Calu3 (cell line): ENCODE results near the gene AP1S3. TPM values are rescaled to one million over a fixed set of nuclear protein-coding genes. Genes with fewer than 3 reads are reported as not detected.
A peak's percentile ranks its signal among the peaks of the same experiment; 100 is the strongest.

Experiments
- BruUV-seq: library from RNA; stranded (reverse); fragments of 400-500 nt; replicated peaks from 2 replicates; lab custom pipeline; 2021; lab: Mats Ljungman, UMichigan
- CTCF ChIA-PET: fragments of 300-600 bp; sonication (Branson Sonifier 250); formaldehyde crosslinking; loops from one replicate; lab custom pipeline; 2022; ENCODE audit warnings: antibody characterized with exemption; lab: Charles Lee
- DNase-seq: peaks from one replicate; pipeline ENCODE4 v3.0.0; 2022
- H3K27ac Mint-ChIP-seq: one replicate; pipeline ENCODE4 v1.8.0; 2022; ENCODE audit warnings: mixed read lengths; ENCODE audit not compliant: unreplicated experiment
- H3K27me3 Mint-ChIP-seq: one replicate; pipeline ENCODE4 v1.8.0; 2022; ENCODE audit warnings: mixed read lengths; ENCODE audit not compliant: unreplicated experiment
- H3K36me3 Mint-ChIP-seq: one replicate; pipeline ENCODE4 v1.8.0; 2022; ENCODE audit warnings: mild to moderate bottlenecking, moderate library complexity, mixed read lengths; ENCODE audit not compliant: insufficient read depth, unreplicated experiment
- H3K4me1 Mint-ChIP-seq: one replicate; pipeline ENCODE4 v1.8.0; 2022; ENCODE audit warnings: mild to moderate bottlenecking, low read depth, mixed read lengths; ENCODE audit not compliant: unreplicated experiment
- H3K4me3 Mint-ChIP-seq: one replicate; pipeline ENCODE4 v1.8.0; 2022; ENCODE audit warnings: mild to moderate bottlenecking, low read depth, moderate library complexity, mixed read lengths; ENCODE audit not compliant: unreplicated experiment
- H3K9me3 Mint-ChIP-seq: one replicate; pipeline ENCODE4 v1.8.0; 2022; ENCODE audit warnings: low read depth, mixed read lengths; ENCODE audit not compliant: unreplicated experiment
- intact Hi-C: fragments of 100-400 bp; cut with micrococcal nuclease; formaldehyde crosslinking; loops from one replicate; pipeline ENCODE4 v1.10.0; 2022; ENCODE audit not compliant: unreplicated experiment
- total RNA-seq: library from RNA; stranded (reverse); gene quantifications from 2 replicates; pipeline ENCODE4 v1.2.3, GENCODE V29; 2022
- TF ChIP-seq, protein P1 (sequence below): fragments of 200-600 bp; IDR thresholded peaks from one replicate; pipeline ENCODE4 v1.8.0; 2022; ENCODE audit warnings: antibody characterized with exemption; ENCODE audit not compliant: unreplicated experiment

The AP1S3 gene
- total RNA-seq, 1 experiment from 2014 or later = 119 TPM

DNA sequence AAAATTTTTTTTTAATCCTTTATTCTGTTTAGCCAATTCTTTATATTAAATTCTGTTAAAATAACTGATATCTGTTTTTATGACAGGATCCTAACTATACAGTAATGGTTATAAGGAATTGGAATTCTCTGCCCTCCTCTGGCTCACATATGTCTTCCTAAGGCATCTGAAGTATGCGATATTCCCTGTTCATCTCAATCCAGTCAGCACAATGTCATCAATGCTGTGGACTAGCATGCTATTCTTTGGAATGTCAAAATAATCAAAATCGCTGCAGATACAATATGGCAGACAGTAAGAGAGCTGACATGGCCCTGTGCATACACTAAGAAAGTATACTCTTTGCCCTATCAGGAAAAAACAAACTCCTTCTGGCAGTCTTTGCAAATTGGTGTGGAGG lies 107.6 kb downstream of the AP1S3 start:
- Mint-ChIP-seq H3K27me3 (no peaks in the 10 kb centered on the region), H3K36me3 (peaks cover 8% of the 10 kb centered on the region), H3K27ac (peak overlapping the region; percentile 55), H3K9me3 (peaks cover 4% of the 10 kb centered on the region), H3K4me3 (no peak overlapping the region), H3K4me1 (peaks cover 56% of the 10 kb centered on the region)
- CTCF ChIA-PET = no interaction called here
- BruUV-seq = no TSS peak
- intact Hi-C loops = no loop called here
- DNase-seq = no peak
- TF ChIP-seq, protein P1, sequence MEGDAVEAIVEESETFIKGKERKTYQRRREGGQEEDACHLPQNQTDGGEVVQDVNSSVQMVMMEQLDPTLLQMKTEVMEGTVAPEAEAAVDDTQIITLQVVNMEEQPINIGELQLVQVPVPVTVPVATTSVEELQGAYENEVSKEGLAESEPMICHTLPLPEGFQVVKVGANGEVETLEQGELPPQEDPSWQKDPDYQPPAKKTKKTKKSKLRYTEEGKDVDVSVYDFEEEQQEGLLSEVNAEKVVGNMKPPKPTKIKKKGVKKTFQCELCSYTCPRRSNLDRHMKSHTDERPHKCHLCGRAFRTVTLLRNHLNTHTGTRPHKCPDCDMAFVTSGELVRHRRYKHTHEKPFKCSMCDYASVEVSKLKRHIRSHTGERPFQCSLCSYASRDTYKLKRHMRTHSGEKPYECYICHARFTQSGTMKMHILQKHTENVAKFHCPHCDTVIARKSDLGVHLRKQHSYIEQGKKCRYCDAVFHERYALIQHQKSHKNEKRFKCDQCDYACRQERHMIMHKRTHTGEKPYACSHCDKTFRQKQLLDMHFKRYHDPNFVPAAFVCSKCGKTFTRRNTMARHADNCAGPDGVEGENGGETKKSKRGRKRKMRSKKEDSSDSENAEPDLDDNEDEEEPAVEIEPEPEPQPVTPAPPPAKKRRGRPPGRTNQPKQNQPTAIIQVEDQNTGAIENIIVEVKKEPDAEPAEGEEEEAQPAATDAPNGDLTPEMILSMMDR = no peak

DNA sequence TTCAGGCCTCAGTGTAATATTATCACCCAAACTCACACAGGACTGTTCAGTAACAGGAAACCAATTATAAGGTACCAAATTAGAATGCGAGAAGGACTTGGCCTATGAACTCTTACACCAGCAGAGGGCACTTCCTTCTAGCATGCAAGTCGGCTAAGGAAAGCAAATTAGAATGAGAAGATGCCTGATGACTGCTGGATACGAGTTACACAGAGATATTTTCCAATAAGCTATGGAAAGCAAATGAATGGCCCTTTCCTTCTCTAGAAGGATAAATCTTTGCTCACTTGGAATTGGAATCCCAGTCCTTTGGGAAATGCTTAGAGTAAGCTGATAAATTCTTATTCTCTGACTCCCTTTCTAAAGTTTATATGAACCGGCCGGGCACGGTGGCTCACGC lies 109.8 kb downstream of the AP1S3 start:
- H3K4me3 Mint-ChIP-seq = no peak overlapping the region
- H3K27me3 Mint-ChIP-seq = no peaks in the 10 kb centered on the region
- DNase-seq = peak; percentile 51
- CTCF ChIA-PET = interaction anchor here (0.9 to 3.6 kb wide), 3 partner anchors 30 to 70 kb away, joined by 3 to 15 read pairs (median 6); no protein-coding TSS in a partner anchor
- intact Hi-C loops = loop anchor here (1.0 kb wide), 1 partner anchor 34 kb away; no protein-coding TSS in a partner anchor
- TF ChIP-seq, protein P1 = peak; percentile 61
- no TSS peak for BruUV-seq
- no peaks in the 10 kb centered on the region for H3K9me3 Mint-ChIP-seq
- peaks cover 61% of the 10 kb centered on the region for H3K4me1 Mint-ChIP-seq
- peak overlapping the region; percentile 20 for H3K27ac Mint-ChIP-seq
- H3K36me3 Mint-ChIP-seq = peaks cover 8% of the 10 kb centered on the region

DNA sequence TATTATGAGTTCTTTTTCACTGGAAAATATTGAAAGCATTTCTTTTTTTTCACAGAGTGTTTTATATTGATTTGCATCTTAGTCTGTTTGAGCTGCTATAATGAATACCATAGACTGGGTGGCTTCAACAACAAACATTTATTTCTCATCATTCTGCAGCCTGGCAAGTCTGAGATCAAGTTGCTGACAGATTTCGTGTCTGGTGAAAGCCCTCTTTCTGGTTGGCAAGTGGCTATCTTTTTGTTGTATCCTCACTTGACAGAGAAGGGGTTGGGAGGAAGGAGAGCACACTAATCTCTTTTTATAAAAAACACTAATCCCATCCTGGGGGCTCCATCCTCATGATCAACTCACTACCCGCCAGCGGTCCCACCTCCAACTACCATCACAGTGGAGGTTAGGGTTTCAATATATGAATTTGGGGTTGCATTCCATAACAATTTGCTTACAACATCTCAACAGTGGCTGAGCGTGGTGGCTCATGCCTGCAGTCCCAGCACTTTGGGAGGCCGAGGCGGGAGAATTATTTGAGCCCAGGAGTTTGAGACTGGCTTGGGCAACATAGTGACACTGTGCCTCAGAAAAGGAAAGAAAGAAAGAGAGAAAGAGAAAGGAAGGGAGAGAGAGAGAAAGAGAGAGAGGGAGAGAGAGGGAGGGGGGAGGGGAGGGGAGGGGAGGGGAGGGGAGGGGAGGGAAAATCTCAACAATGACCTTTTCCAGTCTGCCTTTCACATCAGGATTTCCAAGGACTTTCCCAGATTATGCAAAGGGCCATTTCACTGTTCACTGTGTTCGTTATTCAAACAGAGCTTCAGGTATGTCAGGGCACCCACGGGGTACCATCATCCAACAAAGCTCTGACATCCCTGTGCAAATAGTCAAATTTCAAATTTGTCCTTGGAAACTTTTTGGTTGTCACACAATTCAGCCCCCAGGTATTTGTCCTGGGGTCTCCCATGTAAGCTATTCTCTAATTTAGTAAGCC lies 111.1 kb downstream of the AP1S3 start:
- intact Hi-C loops = loop anchor here (1.0 to 2.0 kb wide), 2 partner anchors 27 to 71 kb away; no protein-coding TSS in a partner anchor

DNA sequence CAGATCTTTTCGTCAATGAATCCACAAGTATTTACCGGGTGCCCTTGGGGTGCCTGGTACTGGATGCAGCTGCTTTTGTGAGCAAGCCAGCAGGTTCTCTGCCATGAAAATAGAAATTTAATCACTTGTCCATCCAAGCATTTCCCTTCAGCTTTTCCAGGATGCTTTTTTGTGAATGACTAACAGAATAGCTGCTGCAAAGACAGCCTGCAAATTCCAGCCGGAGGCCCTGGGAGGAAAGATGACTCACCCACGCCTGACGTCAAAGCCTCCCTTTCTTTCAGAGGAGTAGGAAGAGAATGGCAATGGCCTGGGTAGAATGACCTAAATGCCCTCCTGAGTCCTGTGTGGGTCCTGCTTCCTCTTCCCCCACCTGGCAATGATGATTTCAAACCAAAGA lies 111.9 kb downstream of the AP1S3 start:
- peak; percentile 87 for DNase-seq
- peaks cover 54% of the 10 kb centered on the region for H3K4me1 Mint-ChIP-seq
- intact Hi-C loops = loop anchor here (1.0 to 2.0 kb wide), 2 partner anchors 27 to 72 kb away; no protein-coding TSS in a partner anchor
- TF ChIP-seq, protein P1 = no peak
- peak overlapping the region; percentile 23 for H3K4me3 Mint-ChIP-seq
- BruUV-seq = no TSS peak
- peaks cover 2% of the 10 kb centered on the region for H3K9me3 Mint-ChIP-seq
- H3K36me3 Mint-ChIP-seq = peaks cover 8% of the 10 kb centered on the region
- peak overlapping the region; percentile 76 for H3K27ac Mint-ChIP-seq
- CTCF ChIA-PET = interaction anchor here (0.8 to 3.6 kb wide), 3 partner anchors 26 to 478 kb away, joined by 3 to 15 read pairs (median 5); no protein-coding TSS in a partner anchor
- H3K27me3 Mint-ChIP-seq = no peaks in the 10 kb centered on the region

More for the DNA sequence above, 111.1 kb downstream of the AP1S3 start:
- CTCF ChIA-PET = interaction anchor here (0.7 to 3.6 kb wide), 5 partner anchors 32 to 265 kb away, joined by 3 to 15 read pairs (median 4); no protein-coding TSS in a partner anchor
- TF ChIP-seq, protein P1 = no peak
- Mint-ChIP-seq H3K36me3 (peaks cover 8% of the 10 kb centered on the region), H3K27me3 (no peaks in the 10 kb centered on the region), H3K4me3 (no peak overlapping the region), H3K4me1 (peaks cover 60% of the 10 kb centered on the region), H3K9me3 (peaks cover 2% of the 10 kb centered on the region), H3K27ac (peak overlapping the region; percentile 76)
- BruUV-seq = no TSS peak
- DNase-seq = no peak
